GM12873 (cell line): ENCODE results near the gene PBXIP1.

Experiments
- TF ChIP-seq, protein P1 (sequence below): IDR thresholded peaks from 2 replicates; pipeline ENCODE4 v1.5.1; 2012; ENCODE audit warnings: low read depth, mild to moderate bottlenecking, moderate library complexity, low read length, control low read depth; ENCODE audit not compliant: insufficient read depth; ENCODE audit errors: missing control alignments

Gene PBXIP1

DNA sequence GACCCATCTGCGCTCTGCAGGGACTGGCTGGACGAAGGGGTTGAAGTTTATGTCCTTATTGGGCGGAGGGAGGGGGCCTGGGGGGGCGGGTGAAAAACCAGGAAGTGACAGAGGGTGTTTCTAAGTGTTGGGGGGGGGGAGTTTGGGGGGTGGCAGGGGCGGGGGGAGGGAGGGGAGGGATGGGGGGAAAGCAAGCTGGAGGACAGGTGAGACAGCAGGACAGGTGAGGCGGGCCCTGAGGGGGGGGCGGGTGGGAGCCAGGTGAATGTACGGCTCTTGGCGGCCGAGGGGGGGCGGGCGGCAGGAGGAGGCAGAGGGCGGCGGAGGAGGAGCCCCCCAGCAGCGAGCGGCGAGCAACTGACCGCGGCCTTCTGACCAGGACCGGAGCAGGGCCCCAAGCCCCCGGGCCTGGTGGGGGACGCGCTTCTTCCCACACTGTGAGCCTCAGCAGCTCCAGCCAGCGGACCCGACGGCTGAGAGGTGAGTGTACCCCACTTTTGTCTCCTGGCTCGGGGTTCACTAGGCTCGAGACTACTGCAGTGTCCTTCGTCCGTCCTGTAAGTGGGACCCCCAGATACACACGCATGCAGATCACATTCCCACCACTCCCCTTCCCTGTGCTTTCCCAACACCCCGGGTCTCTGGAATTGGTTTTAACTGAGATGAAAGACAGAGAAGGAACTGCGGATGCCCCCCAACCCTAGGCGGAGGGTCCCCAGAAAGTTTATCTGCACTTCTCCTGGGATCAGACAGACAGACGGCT, 46.7 kb upstream of the PBXIP1 start, which contains the start of gene ZBTB7B:
TSS of gene ZBTB7B (plus strand) at position 339 of the 763 bp plus-strand sequence. CDS start 11,859 bp downstream, outside the sequence.
- TF ChIP-seq, protein P1, sequence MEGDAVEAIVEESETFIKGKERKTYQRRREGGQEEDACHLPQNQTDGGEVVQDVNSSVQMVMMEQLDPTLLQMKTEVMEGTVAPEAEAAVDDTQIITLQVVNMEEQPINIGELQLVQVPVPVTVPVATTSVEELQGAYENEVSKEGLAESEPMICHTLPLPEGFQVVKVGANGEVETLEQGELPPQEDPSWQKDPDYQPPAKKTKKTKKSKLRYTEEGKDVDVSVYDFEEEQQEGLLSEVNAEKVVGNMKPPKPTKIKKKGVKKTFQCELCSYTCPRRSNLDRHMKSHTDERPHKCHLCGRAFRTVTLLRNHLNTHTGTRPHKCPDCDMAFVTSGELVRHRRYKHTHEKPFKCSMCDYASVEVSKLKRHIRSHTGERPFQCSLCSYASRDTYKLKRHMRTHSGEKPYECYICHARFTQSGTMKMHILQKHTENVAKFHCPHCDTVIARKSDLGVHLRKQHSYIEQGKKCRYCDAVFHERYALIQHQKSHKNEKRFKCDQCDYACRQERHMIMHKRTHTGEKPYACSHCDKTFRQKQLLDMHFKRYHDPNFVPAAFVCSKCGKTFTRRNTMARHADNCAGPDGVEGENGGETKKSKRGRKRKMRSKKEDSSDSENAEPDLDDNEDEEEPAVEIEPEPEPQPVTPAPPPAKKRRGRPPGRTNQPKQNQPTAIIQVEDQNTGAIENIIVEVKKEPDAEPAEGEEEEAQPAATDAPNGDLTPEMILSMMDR = peak; percentile 2

DNA sequence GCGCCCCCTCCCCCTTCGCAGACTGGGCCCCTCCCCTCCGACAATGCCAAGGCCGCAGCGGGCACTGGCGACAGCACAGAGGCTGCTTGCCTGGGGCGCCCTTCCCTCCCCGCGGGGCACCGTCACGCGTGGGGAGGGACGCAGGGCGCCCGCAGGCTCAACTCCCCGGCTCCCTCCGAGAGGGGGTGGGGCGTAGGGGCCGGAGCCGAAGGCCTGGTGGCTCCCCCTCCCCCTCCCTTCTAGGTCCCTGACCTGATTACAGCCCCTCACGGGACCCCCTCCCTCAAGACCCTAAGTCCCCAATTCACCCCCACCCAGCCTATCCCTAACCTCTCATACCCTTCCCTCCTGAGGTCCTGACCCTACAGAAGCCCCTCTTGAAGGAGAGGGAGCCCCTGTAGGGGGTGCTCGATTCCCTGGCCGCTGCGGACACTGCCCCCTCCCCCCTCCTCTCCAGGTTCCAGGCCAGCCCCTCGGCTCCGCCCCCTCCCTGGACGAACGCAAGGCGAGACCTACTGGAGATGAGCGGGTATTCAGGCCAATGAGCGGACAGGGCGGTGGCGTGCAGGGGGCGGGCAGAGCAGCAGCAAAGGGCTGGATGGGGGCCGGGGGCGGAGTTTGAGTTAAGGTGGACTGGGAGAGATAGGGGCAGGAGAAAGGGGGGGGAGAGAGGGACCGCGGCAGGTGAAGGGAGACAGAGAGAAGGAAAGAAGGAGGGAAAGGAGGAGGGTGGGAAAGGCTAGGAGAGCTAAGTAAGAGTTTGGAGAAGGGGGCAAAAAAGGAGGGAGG, 46.0 kb upstream of the PBXIP1 start:
- TF ChIP-seq, protein P1 = peak; percentile 43

DNA sequence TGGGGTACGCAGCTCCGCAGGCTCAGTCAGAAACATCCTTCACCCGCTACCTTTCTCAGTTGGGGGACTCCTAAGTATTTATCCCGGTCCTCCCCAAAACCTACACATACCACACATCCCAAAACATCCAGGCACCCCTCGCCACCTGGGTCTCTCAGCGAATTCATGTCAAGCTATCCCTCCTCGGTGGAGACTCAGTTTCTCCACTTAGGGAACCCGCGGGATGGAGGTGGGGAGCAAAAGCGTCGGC, 45.5 kb upstream of the PBXIP1 start:
- TF ChIP-seq, protein P1 = no peak

GRCh38 chr1:155000726-155001424, 45.0 kb upstream of the PBXIP1 start:
- TF ChIP-seq, protein P1 = peak; percentile 1

- TF ChIP-seq, protein P1 = no peak
These were observed 44.5 kb upstream of the PBXIP1 start for GRCh38 chr1:155000411-155000725.

GRCh38 chr1:154999571-155000410, 43.9 kb upstream of the PBXIP1 start:
- TF ChIP-seq, protein P1 = no peak
